Panc1 (cell line): ENCODE data around the gene TOP1. TPM values are rescaled to one million over a fixed set of nuclear protein-coding genes. Genes with fewer than 3 reads are reported as not detected.

Experiments used
- ATAC-seq: fragments of 200-7000 bp; cut with Tn5 transposase; 2 replicates; pipeline ENCODE4 v1.9.1; 2020; ENCODE audit warnings: mild to moderate bottlenecking, moderate library complexity
- BruUV-seq: library from RNA; stranded (reverse); fragments of 400-500 nt; replicated peaks from 2 replicates; lab custom pipeline; 2021; lab: Mats Ljungman, UMichigan
- CTCF ChIA-PET: fragments of 300-600 bp; sonication (Branson Sonifier 250); formaldehyde crosslinking; loops from one replicate; lab custom pipeline; 2022; ENCODE audit warnings: antibody characterized with exemption; lab: Charles Lee
- POLR2A ChIA-PET: fragments of 300-600 bp; sonication (Branson Sonifier 250); formaldehyde crosslinking; loops from one replicate; lab custom pipeline; 2022; ENCODE audit warnings: antibody characterized with exemption; lab: Charles Lee
- DNase-seq: peaks from one replicate; pipeline ENCODE4 v3.0.0-alpha.2; 2010; ENCODE audit warnings: low read depth, low spot score
- H3K27ac ChIP-seq: 2 replicates; pipeline ENCODE4 v1.5.1; 2011; ENCODE audit warnings: mild to moderate bottlenecking, low read length, inconsistent platforms
- H3K27me3 ChIP-seq: fragments of 200-500 bp; sonication (Bioruptor generic); 2 replicates; pipeline ENCODE4 v1.6.0; 2014; ENCODE audit warnings: low read length, inconsistent platforms; ENCODE audit not compliant: control insufficient read depth, insufficient read depth
- H3K36me3 ChIP-seq: fragments of 200-500 bp; sonication (Bioruptor generic); 2 replicates; pipeline ENCODE4 v1.5.1; 2014; ENCODE audit warnings: inconsistent platforms, mild to moderate bottlenecking, low read length, moderate library complexity; ENCODE audit not compliant: control insufficient read depth, insufficient read depth
- H3K4me1 ChIP-seq: 2 replicates; pipeline ENCODE4 v1.5.1; 2011; ENCODE audit warnings: inconsistent platforms, mild to moderate bottlenecking, low read length, moderate library complexity; ENCODE audit not compliant: control insufficient read depth, insufficient read depth
- H3K4me3 ChIP-seq, 2 experiments: 2 replicates each; pipeline ENCODE4 v1.5.1; 2011 to 2012; ENCODE audit warnings: low read depth in 2 of 2, low read length in 2 of 2, mild to moderate bottlenecking in 2 of 2, inconsistent platforms in 1 of 2, moderate library complexity in 1 of 2
- H3K9me3 ChIP-seq: fragments of 200-500 bp; sonication (Bioruptor generic); 2 replicates; pipeline ENCODE4 v1.5.1; 2014; ENCODE audit warnings: low read depth, mild to moderate bottlenecking, inconsistent platforms, low read length, moderate library complexity; ENCODE audit not compliant: control insufficient read depth, insufficient read depth
- POLR2AphosphoS5 ChIP-seq: IDR thresholded peaks from 2 replicates; pipeline ENCODE4 v1.6.1; 2012; ENCODE audit warnings: mild to moderate bottlenecking, low read depth, low read length, moderate library complexity
- SIN3A ChIP-seq: IDR thresholded peaks from 2 replicates; pipeline ENCODE4 v1.6.1; 2012; ENCODE audit warnings: low read depth, mild to moderate bottlenecking, low read length, moderate library complexity, borderline replicate concordance; ENCODE audit not compliant: insufficient read depth
- TCF7L2 ChIP-seq: IDR thresholded peaks from 2 replicates; pipeline ENCODE4 v1.6.1; 2011; ENCODE audit warnings: mild to moderate bottlenecking, low read depth, low read length, inconsistent platforms
- in situ Hi-C: cut with HindIII; loops from 2 replicates; pipeline ENCODE4 v1.10.0; 2016; ENCODE audit warnings: low sequenced_read_pairs, low pct_unique_long_range_greater_than_20kb
- intact Hi-C: fragments of 100-400 bp; cut with micrococcal nuclease; formaldehyde crosslinking; loops from one replicate; pipeline ENCODE4 v1.10.0; 2022; ENCODE audit not compliant: unreplicated experiment
- total RNA-seq: library from RNA; stranded (reverse); gene quantifications from one replicate; pipeline ENCODE4 v1.2.1, GENCODE V29; 2021; ENCODE audit not compliant: unreplicated experiment
- TF ChIP-seq, protein P1 (sequence below): fragments of 450-650 bp; IDR thresholded peaks from 2 replicates; pipeline ENCODE4 v1.5.1; 2017; ENCODE audit warnings: mild to moderate bottlenecking
- TF ChIP-seq, protein P2 (sequence below), 2 experiments: IDR thresholded peaks; 2 replicates each; pipeline ENCODE4 v1.6.1; 2011 to 2012; ENCODE audit warnings: low read depth in 2 of 2, control low read depth in 1 of 2, low read length in 1 of 2, mild to moderate bottlenecking in 1 of 2, moderate library complexity in 1 of 2; ENCODE audit not compliant: insufficient read depth in 1 of 2

Gene TOP1
- total RNA-seq, 1 experiment from 2014 or later, result 65.2 TPM

DNA sequence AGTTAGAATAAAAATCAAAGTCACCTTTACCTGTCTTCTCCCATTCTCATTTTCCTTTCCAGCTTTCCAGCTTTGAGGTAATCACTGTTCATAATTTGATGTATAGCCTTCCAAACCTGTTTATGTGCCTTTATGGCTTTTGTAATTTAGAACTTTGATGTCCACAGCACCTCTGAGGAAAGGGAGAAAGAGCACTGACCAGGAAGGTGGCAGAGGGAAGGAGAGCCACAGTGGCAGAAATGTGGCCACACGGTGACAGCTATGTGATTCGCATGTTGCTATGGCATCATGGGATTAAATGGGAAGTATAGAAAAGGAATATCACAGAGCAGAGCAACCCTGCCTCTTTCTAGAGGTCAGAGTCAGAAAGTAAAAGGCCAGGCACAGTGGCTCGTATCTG, 57.0 kb downstream of the TOP1 start:
- in situ Hi-C loops (no loop called here), intact Hi-C loops (no loop called here)
- no peaks in the 10 kb centered on the region for H3K27me3 ChIP-seq
- TSS peak; percentile 34 for BruUV-seq
- peaks cover 44% of the 10 kb centered on the region for H3K36me3 ChIP-seq
- POLR2A ChIA-PET, result interaction anchor here (0.5 kb wide), 1 partner anchor 28 kb away, joined by 4 read pairs; no protein-coding TSS in a partner anchor
- no peaks in the 10 kb centered on the region for H3K9me3 ChIP-seq
- CTCF ChIA-PET, result no interaction called here
- H3K27ac ChIP-seq, result no peak overlapping the region
- DNase-seq, result no peak
- TF ChIP-seq, protein P1, sequence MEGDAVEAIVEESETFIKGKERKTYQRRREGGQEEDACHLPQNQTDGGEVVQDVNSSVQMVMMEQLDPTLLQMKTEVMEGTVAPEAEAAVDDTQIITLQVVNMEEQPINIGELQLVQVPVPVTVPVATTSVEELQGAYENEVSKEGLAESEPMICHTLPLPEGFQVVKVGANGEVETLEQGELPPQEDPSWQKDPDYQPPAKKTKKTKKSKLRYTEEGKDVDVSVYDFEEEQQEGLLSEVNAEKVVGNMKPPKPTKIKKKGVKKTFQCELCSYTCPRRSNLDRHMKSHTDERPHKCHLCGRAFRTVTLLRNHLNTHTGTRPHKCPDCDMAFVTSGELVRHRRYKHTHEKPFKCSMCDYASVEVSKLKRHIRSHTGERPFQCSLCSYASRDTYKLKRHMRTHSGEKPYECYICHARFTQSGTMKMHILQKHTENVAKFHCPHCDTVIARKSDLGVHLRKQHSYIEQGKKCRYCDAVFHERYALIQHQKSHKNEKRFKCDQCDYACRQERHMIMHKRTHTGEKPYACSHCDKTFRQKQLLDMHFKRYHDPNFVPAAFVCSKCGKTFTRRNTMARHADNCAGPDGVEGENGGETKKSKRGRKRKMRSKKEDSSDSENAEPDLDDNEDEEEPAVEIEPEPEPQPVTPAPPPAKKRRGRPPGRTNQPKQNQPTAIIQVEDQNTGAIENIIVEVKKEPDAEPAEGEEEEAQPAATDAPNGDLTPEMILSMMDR, result no peak
- TF ChIP-seq, protein P2, sequence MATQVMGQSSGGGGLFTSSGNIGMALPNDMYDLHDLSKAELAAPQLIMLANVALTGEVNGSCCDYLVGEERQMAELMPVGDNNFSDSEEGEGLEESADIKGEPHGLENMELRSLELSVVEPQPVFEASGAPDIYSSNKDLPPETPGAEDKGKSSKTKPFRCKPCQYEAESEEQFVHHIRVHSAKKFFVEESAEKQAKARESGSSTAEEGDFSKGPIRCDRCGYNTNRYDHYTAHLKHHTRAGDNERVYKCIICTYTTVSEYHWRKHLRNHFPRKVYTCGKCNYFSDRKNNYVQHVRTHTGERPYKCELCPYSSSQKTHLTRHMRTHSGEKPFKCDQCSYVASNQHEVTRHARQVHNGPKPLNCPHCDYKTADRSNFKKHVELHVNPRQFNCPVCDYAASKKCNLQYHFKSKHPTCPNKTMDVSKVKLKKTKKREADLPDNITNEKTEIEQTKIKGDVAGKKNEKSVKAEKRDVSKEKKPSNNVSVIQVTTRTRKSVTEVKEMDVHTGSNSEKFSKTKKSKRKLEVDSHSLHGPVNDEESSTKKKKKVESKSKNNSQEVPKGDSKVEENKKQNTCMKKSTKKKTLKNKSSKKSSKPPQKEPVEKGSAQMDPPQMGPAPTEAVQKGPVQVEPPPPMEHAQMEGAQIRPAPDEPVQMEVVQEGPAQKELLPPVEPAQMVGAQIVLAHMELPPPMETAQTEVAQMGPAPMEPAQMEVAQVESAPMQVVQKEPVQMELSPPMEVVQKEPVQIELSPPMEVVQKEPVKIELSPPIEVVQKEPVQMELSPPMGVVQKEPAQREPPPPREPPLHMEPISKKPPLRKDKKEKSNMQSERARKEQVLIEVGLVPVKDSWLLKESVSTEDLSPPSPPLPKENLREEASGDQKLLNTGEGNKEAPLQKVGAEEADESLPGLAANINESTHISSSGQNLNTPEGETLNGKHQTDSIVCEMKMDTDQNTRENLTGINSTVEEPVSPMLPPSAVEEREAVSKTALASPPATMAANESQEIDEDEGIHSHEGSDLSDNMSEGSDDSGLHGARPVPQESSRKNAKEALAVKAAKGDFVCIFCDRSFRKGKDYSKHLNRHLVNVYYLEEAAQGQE (IDR thresholded peaks at IDR 0.05; ENCODE audit: insufficient read depth in 1 of 2, low read depth in 2 of 2, low read length in 1 of 2), result no peak
- TF ChIP-seq POLR2AphosphoS5 (no peak), SIN3A (no peak)
- no peak overlapping the region for H3K4me3 ChIP-seq
- H3K4me1 ChIP-seq, result no peaks in the 10 kb centered on the region
- no peak for ATAC-seq

DNA sequence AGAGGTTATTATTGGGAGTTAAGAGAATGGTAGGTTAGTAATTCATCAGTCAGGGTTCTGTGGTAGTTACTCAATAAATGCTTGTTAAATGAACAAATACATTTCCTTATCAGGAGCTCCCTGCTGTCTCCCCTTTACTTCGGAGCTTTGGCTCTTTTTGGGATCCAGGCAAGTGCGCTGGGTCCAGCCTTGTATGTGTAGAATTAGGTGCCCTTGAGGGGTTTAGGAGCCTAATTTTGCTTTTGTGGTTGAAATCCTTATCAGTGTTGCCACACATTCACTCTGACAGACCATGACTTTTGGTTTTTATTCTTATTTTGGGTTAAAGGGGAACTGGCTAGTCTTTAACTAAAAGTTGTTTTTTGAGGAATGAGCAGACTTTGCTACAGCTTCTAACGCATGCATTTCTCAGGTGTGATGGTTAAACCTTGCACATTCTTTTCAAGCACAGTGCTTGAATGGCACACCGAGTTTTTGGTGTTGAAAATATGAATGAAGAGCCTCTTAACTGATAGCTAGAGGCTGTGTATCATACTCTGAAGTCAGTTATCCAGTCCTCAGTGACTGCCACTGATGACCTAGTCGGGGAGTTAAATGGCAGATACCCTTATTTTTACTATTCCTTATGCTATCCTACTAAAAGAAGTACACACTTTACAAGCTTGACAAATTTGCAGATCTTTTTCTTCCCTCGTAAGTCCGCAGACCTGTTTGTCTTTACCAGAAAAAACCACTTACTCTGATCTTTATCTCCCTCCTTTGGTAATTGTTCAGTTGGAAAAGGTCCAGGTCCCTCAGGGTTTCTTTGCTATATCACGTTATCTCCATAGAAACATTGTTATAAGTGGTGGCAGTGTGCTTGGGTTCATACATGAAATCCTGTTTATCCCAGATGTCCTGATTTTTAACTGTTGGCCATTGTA, 58.0 kb downstream of the TOP1 start:
- intact Hi-C loops (no loop called here), in situ Hi-C loops (no loop called here)
- ChIA-PET POLR2A (interaction anchor here (0.6 kb wide), 1 partner anchor 86 kb away, joined by 8 read pairs; no protein-coding TSS in a partner anchor), CTCF (no interaction called here)
- DNase-seq (no peak), ATAC-seq (no peak)
- no peak overlapping the region for H3K4me3 ChIP-seq
- H3K27ac ChIP-seq, result no peak overlapping the region
- no peaks in the 10 kb centered on the region for H3K4me1 ChIP-seq
- TF ChIP-seq TCF7L2, result no peak
- no peak for TF ChIP-seq SIN3A
- TF ChIP-seq, protein P2 (IDR thresholded peaks at IDR 0.05; ENCODE audit: insufficient read depth in 1 of 2, low read depth in 2 of 2, low read length in 1 of 2), result no peak
- TF ChIP-seq, protein P1, result no peak
- no peak for TF ChIP-seq POLR2AphosphoS5
- peaks cover 40% of the 10 kb centered on the region for H3K36me3 ChIP-seq
- H3K27me3 ChIP-seq, result no peaks in the 10 kb centered on the region
- no peaks in the 10 kb centered on the region for H3K9me3 ChIP-seq
- no TSS peak for BruUV-seq
